Measurements from ENCODE around the gene ITPR1. TPM values are rescaled to one million over a fixed set of nuclear protein-coding genes. Genes with fewer than 3 reads are reported as not detected.

Gene ITPR1
- total RNA-seq, 3 donors from 2014 or later = 10.7 to 80.2 (median 20.7) TPM

- intact Hi-C loops (cut with DNase I, micrococcal nuclease) = no loop called here
- no peak for TF ChIP-seq CTCF (IDR thresholded peaks at IDR 0.05)
These were observed 69.4 kb downstream of the ITPR1 start for GRCh38 chr3:4562595-4562994.

GRCh38 chr3:4564270-4564669 lies 71.1 kb downstream of the ITPR1 start:
- Histone ChIP-seq H3K4me3 (no peak overlapping the region), H3K9me3 (no peaks in the 10 kb centered on the region), H3K4me1 (ENCODE audit: low read depth) (no peaks in the 10 kb centered on the region), H3K36me3 (ENCODE audit: low read depth) (no peaks in the 10 kb centered on the region)
- no peak for TF ChIP-seq CTCF (IDR thresholded peaks at IDR 0.05)
- ATAC-seq = no peak
- no peak for DNase-seq
- intact Hi-C loops (cut with DNase I, micrococcal nuclease) = no loop called here

More at GRCh38 chr3:4562595-4562994, 69.4 kb downstream of the ITPR1 start:
- Histone ChIP-seq H3K4me3 (no peak overlapping the region), H3K4me1 (ENCODE audit: low read depth) (no peaks in the 10 kb centered on the region), H3K9me3 (no peaks in the 10 kb centered on the region), H3K36me3 (ENCODE audit: low read depth) (no peaks in the 10 kb centered on the region)
- DNase-seq (no peak), ATAC-seq (no peak)

GRCh38 chr3:4564928-4565586 lies 71.9 kb downstream of the ITPR1 start:
- TF ChIP-seq CTCF (IDR thresholded peaks at IDR 0.05) = no peak
- Histone ChIP-seq H3K4me1 (ENCODE audit: low read depth) (no peaks in the 10 kb centered on the region), H3K4me3 (no peak overlapping the region), H3K9me3 (no peaks in the 10 kb centered on the region), H3K36me3 (ENCODE audit: low read depth) (no peaks in the 10 kb centered on the region)
- intact Hi-C loops (cut with DNase I, micrococcal nuclease) = no loop called here
- DNase-seq (no peak), ATAC-seq (no peak)

- H3K4me1 ChIP-seq (ENCODE audit: low read depth) = no peaks in the 10 kb centered on the region
- ATAC-seq (no peak), DNase-seq (no peak)
- H3K4me3 ChIP-seq = no peak overlapping the region
- TF ChIP-seq CTCF (IDR thresholded peaks at IDR 0.05) = no peak
- H3K36me3 ChIP-seq (ENCODE audit: low read depth) = no peaks in the 10 kb centered on the region
- intact Hi-C loops (cut with DNase I, micrococcal nuclease) = no loop called here
- no peaks in the 10 kb centered on the region for H3K9me3 ChIP-seq
These were observed 72.8 kb downstream of the ITPR1 start for GRCh38 chr3:4565809-4566501.

GRCh38 chr3:4568841-4569240 lies 75.7 kb downstream of the ITPR1 start:
- Histone ChIP-seq H3K9me3 (no peaks in the 10 kb centered on the region), H3K36me3 (ENCODE audit: low read depth) (no peaks in the 10 kb centered on the region), H3K4me3 (no peak overlapping the region), H3K4me1 (ENCODE audit: low read depth) (no peaks in the 10 kb centered on the region)
- DNase-seq = no peak
- intact Hi-C loops (cut with DNase I, micrococcal nuclease) = no loop called here
- TF ChIP-seq CTCF (IDR thresholded peaks at IDR 0.05) = no peak
- no peak for ATAC-seq
